Measurements from ENCODE around the gene WASL.
"Not testable (repeated sequence)": the region's sequence is repeated elsewhere in the genome, so short reads cannot be mapped to it uniquely, and the experiment has no call there.

The WASL gene

DNA sequence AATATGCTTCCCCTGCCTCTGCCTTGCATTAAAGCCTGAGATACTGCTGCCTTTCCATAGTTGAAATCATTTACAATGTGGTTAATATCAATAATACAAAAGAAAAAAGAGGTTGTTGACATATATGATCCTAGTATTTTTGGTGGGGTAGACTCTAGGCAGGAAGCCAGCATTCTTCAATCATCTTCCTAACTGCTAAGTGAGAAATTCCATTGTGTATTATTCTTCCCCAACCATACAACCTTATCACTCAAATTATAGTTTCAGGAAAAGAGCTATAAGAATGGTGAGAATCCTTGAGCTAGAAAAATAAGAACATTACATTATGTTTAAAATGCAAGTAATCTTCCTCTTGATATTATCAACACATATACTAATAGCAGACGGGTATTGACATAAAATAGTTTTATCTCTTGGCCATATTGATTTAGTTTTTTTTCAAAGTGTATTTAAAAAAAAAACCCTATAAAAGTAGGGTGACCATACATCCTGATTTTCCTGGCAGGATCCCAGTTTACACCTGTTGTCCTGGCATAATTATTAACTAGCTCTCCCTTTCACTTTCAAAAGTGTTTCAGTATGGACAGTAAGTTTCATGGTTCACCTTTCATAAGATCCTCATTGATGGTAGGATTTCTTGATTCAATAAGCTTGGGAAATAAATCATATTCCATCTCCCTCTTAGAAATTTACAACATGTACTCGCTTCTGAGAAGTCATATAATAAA lies 33.4 kb upstream of the WASL start:
- H3K4me3 ChIP-seq (ENCODE audit: low read length), result no peak overlapping the region
- TF ChIP-seq, protein P1, sequence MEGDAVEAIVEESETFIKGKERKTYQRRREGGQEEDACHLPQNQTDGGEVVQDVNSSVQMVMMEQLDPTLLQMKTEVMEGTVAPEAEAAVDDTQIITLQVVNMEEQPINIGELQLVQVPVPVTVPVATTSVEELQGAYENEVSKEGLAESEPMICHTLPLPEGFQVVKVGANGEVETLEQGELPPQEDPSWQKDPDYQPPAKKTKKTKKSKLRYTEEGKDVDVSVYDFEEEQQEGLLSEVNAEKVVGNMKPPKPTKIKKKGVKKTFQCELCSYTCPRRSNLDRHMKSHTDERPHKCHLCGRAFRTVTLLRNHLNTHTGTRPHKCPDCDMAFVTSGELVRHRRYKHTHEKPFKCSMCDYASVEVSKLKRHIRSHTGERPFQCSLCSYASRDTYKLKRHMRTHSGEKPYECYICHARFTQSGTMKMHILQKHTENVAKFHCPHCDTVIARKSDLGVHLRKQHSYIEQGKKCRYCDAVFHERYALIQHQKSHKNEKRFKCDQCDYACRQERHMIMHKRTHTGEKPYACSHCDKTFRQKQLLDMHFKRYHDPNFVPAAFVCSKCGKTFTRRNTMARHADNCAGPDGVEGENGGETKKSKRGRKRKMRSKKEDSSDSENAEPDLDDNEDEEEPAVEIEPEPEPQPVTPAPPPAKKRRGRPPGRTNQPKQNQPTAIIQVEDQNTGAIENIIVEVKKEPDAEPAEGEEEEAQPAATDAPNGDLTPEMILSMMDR (conservative IDR thresholded peaks at IDR 0.05; ENCODE audit: low read depth, low read length), result no peak
- no peak for DNase-seq (ENCODE audit: low read depth)

DNA sequence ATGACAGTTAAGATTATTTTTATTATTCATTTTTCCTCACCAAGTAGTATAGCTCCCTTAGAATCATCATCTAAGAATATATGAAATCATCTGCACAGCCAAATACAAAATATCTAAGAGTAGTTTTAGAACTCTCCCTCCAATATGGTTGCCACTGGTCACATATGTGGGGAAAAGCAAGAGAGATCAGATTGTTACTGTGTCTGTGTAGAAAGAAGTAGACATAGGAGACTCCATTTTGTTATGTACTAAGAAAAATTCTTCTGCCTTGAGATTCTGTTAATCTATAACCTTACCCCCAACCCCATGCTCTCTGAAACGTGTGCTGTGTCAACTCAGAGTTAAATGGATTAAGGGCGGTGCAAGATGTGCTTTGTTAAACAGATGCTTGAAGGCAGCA lies 31.7 kb upstream of the WASL start:
- DNase-seq (ENCODE audit: low read depth); H3K4me3 ChIP-seq (ENCODE audit: low read length): not testable (repeated sequence)

DNA sequence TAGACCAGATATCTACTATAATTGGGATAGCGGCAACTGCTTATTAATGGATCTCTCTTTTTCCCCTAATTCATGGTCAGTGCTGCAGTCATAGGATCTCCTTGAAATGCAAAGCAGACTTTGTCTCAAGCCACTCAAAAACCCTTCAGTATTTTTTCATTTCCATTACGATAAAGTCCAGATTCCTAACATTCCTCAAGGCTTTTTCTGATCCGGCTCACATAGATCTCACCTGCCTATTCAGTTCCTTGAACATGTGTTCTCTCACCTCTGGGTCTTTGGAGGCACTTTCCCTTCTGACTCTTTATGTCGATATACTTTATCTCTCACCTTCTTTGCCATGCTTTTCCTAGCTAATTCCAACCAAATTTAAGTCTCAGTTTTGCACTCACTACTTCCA lies 25.7 kb upstream of the WASL start:
- H3K4me3 ChIP-seq (ENCODE audit: low read length), result no peak overlapping the region
- TF ChIP-seq, protein P1 (conservative IDR thresholded peaks at IDR 0.05; ENCODE audit: low read depth, low read length), result no peak
- DNase-seq (ENCODE audit: low read depth), result peak; percentile 21

DNA sequence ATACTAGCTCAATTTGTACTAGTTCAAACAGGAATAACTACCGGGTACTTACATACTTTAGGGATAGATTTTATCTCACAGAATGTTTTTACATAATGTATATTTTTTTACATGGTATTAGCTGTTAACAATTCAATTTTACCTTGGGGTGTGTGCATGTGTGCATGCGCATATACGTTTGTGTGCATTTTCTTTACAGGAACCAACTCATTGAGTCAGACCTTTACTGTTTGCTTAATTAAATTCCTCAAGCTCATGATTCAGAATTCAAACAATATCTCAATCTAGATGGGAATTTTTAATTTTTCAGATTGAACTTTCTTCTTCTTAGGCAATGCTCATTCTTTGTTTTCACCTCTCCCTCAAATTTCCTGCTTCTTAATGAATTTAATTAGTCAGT lies 24.7 kb upstream of the WASL start:
- TF ChIP-seq, protein P1 (conservative IDR thresholded peaks at IDR 0.05; ENCODE audit: low read depth, low read length), result no peak
- H3K4me3 ChIP-seq (ENCODE audit: low read length), result no peak overlapping the region
- DNase-seq (ENCODE audit: low read depth), result no peak

DNA sequence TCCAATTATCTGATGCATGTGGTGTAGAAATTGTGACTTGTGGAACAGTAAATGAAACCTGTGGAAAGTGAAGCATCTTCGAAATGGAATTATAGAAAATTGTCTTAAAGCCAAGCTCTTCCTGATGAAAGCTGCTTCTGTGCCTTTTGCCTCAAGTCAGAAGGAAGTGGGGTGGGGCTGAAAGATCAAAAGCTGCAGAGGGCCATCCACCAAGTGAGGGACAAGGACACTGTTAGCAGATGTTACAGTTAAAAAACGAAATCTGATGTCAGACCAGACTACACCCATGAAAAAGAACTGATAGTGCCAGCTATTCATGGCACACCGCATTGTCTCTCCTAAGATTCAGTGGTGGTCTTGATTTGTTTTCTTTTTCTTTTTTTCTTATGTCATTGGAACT lies 23.8 kb upstream of the WASL start:
- TF ChIP-seq, protein P1 (conservative IDR thresholded peaks at IDR 0.05; ENCODE audit: low read depth, low read length), result no peak
- no peak for DNase-seq (ENCODE audit: low read depth)
- H3K4me3 ChIP-seq (ENCODE audit: low read length), result no peak overlapping the region

DNA sequence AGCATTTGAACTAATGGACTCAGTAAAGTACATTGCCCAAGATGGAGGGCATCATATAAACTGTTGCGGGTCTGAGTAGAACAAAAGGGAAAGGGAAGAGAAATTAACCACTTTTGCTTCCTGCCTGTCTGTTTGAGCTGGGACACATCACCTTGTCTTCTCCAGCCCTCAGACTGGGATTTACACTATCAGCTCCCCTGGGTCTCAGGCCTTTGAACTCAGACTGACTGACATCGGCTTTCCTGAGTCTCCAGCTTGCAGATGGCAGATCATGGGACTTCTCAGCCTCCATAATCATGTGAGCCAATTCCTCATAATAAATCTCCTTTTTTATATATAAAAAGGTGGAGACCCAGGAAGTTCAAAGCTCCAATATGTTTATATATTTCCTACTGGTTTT lies 23.0 kb upstream of the WASL start:
- TF ChIP-seq, protein P1 (conservative IDR thresholded peaks at IDR 0.05; ENCODE audit: low read depth, low read length), result no peak
- DNase-seq (ENCODE audit: low read depth), result no peak
- no peak overlapping the region for H3K4me3 ChIP-seq (ENCODE audit: low read length)

DNA sequence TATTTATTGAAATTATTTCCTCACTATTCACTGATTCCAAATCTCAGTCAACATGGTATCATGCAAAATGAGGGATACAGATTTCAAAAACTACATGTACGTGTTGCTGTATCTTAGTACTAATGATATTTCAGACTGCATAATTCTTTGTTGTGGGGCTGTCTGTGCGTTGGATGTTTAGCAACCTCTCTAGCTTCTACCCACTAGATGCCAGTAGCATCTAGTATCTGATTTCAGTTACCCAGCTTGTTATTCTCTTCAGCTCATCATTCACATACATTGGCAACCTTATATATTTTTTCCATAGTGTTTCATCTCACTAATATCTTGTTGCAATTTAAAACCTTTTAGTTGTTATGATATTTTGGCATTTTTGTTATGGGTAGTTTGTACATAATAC lies 22.5 kb upstream of the WASL start:
- DNase-seq (ENCODE audit: low read depth), result no peak
- H3K4me3 ChIP-seq (ENCODE audit: low read length), result no peak overlapping the region
- TF ChIP-seq, protein P1 (conservative IDR thresholded peaks at IDR 0.05; ENCODE audit: low read depth, low read length), result no peak

Data from retinal pigment epithelial cell (primary cell).